K562 (cell line): ENCODE data around the gene PLA2G4D. TPM values are rescaled to one million over a fixed set of nuclear protein-coding genes. Genes with fewer than 3 reads are reported as not detected.

ENCODE experiments used
- ATAC-seq: fragments of 200-7000 bp; cut with Tn5 transposase; 3 replicates; pipeline ENCODE4 v1.9.1; 2020; ENCODE audit warnings: moderate library complexity
- BruUV-seq: library from RNA; stranded (reverse); fragments of 400-500 nt; replicated peaks from 2 replicates; lab custom pipeline; 2021; lab: Mats Ljungman, UMichigan
- CTCF ChIA-PET: fragments of 300-600 bp; formaldehyde crosslinking; extraction: SDS; loops from one replicate; lab custom pipeline; 2021; ENCODE audit warnings: low intra/inter-chr PET ratio; lab: Yijun Ruan, JAX
- POLR2A ChIA-PET: fragments of 300-600, 350-650 bp; sonication (Branson Sonifier 250); formaldehyde crosslinking; extraction: SDS; loops from one replicate; lab custom pipeline; 2021; ENCODE audit warnings: antibody characterized with exemption, inconsistent platforms; lab: Yijun Ruan, JAX
- DNase-seq, 4 experiments: peaks; one replicate each; pipeline versions ENCODE4 v3.0.0 to v3.0.0-alpha.2; 2011 to 2018; ENCODE audit warnings: low spot score in 3 of 4, mixed read lengths in 3 of 4; ENCODE audit errors: extremely low read depth in 1 of 4
- FAIRE-seq: peaks from 2 replicates; lab custom pipeline; 2011; peaks lifted over from hg19 to GRCh38; lab: Jason Lieb, UNC
- H2AFZ ChIP-seq: 2 replicates; pipeline ENCODE4 v1.6.0; 2011; ENCODE audit warnings: low read depth, low read length, control low read depth, inconsistent platforms
- H3K27ac ChIP-seq: fragments of 200-600 bp; 3 replicates; pipeline ENCODE4 v1.8.0; 2011; ENCODE audit warnings: low read depth, mild to moderate bottlenecking, control low read depth, inconsistent platforms, low read length, moderate library complexity, mixed read lengths; ENCODE audit errors: extremely low read depth
- H3K27me3 ChIP-seq, 2 experiments: fragments of 300-600 bp in 1 of 2; 2 replicates in 1 of 2; 3 replicates in 1 of 2; pipeline versions ENCODE4 v1.6.0 to v1.8.0; 2011; ENCODE audit warnings: inconsistent platforms in 2 of 2, low read length in 2 of 2, mild to moderate bottlenecking in 1 of 2, mixed read lengths in 1 of 2, moderate library complexity in 1 of 2; ENCODE audit not compliant: control insufficient read depth in 2 of 2, insufficient read depth in 2 of 2
- H3K36me3 ChIP-seq: fragments of 300-600 bp; 3 replicates; pipeline ENCODE4 v1.8.0; 2011; ENCODE audit warnings: mild to moderate bottlenecking, low read length, inconsistent platforms; ENCODE audit not compliant: control insufficient read depth, insufficient read depth
- H3K4me1 ChIP-seq, 2 experiments: fragments of 200-600 bp in 1 of 2; replicated peaks in 1 of 2; 2 replicates in 1 of 2; 3 replicates in 1 of 2; pipeline versions ENCODE4 v1.5.1 to v1.8.0; 2011; ENCODE audit warnings: inconsistent platforms in 2 of 2, low read length in 2 of 2, mild to moderate bottlenecking in 1 of 2, mixed read lengths in 1 of 2, moderate library complexity in 1 of 2; ENCODE audit not compliant: control insufficient read depth in 2 of 2, insufficient read depth in 2 of 2
- H3K4me2 ChIP-seq: 2 replicates; pipeline ENCODE4 v1.6.1; 2011; ENCODE audit warnings: low read length, control low read depth, inconsistent platforms, mixed read lengths; ENCODE audit not compliant: insufficient read depth
- H3K4me3 ChIP-seq: fragments of 200-600 bp; sonication (generic), shearing (Covaris generic); 2 replicates; pipeline ENCODE4 v1.5.1; 2016; ENCODE audit warnings: control low read depth, inconsistent platforms
- H3K79me2 ChIP-seq: fragments of 200-600 bp; 3 replicates; pipeline ENCODE4 v1.8.0; 2011; ENCODE audit warnings: low read length, inconsistent platforms; ENCODE audit not compliant: control insufficient read depth, insufficient read depth
- H3K9ac ChIP-seq, 2 experiments: 2 replicates each; pipeline versions ENCODE4 v1.6.0 to v1.6.1; 2011; ENCODE audit warnings: low read depth in 2 of 2, low read length in 2 of 2, control low read depth in 1 of 2, inconsistent platforms in 1 of 2, mild to moderate bottlenecking in 1 of 2, mixed read lengths in 1 of 2; ENCODE audit not compliant: insufficient read depth in 1 of 2
- H3K9me1 ChIP-seq: one replicate; pipeline ENCODE4 v1.6.0; 2011; ENCODE audit warnings: inconsistent platforms, mild to moderate bottlenecking, low read length, moderate library complexity; ENCODE audit not compliant: control insufficient read depth, insufficient read depth
- H3K9me3 ChIP-seq: replicated peaks from 2 replicates; pipeline ENCODE4 v1.5.1; 2011; ENCODE audit warnings: low read depth, low read length, inconsistent platforms; ENCODE audit not compliant: control insufficient read depth, insufficient read depth
- H4K20me1 ChIP-seq: replicated peaks from 2 replicates; pipeline ENCODE4 v1.6.1; 2011; ENCODE audit warnings: low read length, inconsistent platforms, mixed read lengths; ENCODE audit not compliant: control insufficient read depth, insufficient read depth
- PML ChIP-seq: IDR thresholded peaks from 2 replicates; pipeline ENCODE4 v1.6.1; 2012; ENCODE audit warnings: low read length, inconsistent platforms
- POLR2A ChIP-seq: fragments of 450-650 bp; conservative IDR thresholded peaks from 2 replicates; pipeline ENCODE4 v1.6.1; 2016
- SIX5 ChIP-seq, 2 experiments: IDR thresholded peaks; 2 replicates each; pipeline ENCODE4 v1.6.1; 2011; ENCODE audit warnings: low read length in 2 of 2, borderline replicate concordance in 1 of 2, low read depth in 1 of 2, mild to moderate bottlenecking in 1 of 2, moderate library complexity in 1 of 2; ENCODE audit not compliant: insufficient read depth in 1 of 2
- SRSF3 ChIP-seq: fragments of 200-400 bp; formaldehyde crosslinking; IDR thresholded peaks from 2 replicates; pipeline ENCODE4 v1.6.1; 2016; ENCODE audit warnings: mild to moderate bottlenecking, low read length, moderate library complexity; ENCODE audit not compliant: insufficient read depth
- XRCC4 ChIP-seq: IDR thresholded peaks from one replicate; pipeline ENCODE4 v1.6.1; 2011; ENCODE audit not compliant: insufficient read depth, insufficient read length; ENCODE audit errors: extremely low read depth
- ZNF217 ChIP-seq: sonication (generic); formaldehyde crosslinking; IDR thresholded peaks from 2 replicates; pipeline ENCODE4 v1.8.0; 2022; ENCODE audit warnings: mild to moderate bottlenecking, missing genetic modification reagents
- ZNF436 ChIP-seq: fragments of 250-450, 450-650 bp; sonication (Bioruptor Pico); formaldehyde crosslinking; IDR thresholded peaks from 2 replicates; pipeline ENCODE4 v1.7.0; 2020; ENCODE audit warnings: mild to moderate bottlenecking
- ZNF707 ChIP-seq: fragments of 250-450 bp; sonication (Bioruptor Pico); conservative IDR thresholded peaks from 2 replicates; pipeline ENCODE4 v1.8.0; 2022; ENCODE audit warnings: inconsistent platforms, mild to moderate bottlenecking, moderate library complexity
- WGBS: fragments of 100-300 bp; shearing (Covaris generic); methylation state at CpG from one replicate; pipeline ENCODE4 v1.1.6; 2016; ENCODE audit warnings: low coverage, mixed read lengths; ENCODE audit not compliant: insufficient coverage; ENCODE audit errors: missing lambda C conversion rate; 5-methylcytosine and 5-hydroxymethylcytosine counted together
- in situ Hi-C: fragments of 300-500 bp; cut with MboI; formaldehyde crosslinking; loops from 4 replicates; pipeline ENCODE4 v1.15.0; 2018; ENCODE audit warnings: inconsistent platforms, mixed read lengths
- intact Hi-C: fragments of 100-400 bp; cut with micrococcal nuclease; formaldehyde crosslinking; loops from 2 replicates; pipeline ENCODE4 v1.14.2; 2022
- polyA plus RNA-seq, 8 experiments: library from polyadenylated mRNA; depleted of rRNA in 4 of 8; stranded (reverse) in 5 of 8; unstranded in 3 of 8; fragments of >200 nt; fragmentation: Nextera tagmentation in 2 of 8; fragmentation: Illumina TruSeq in 1 of 8; extraction: Ambion mirVana in 2 of 8; extraction: Trizol in 1 of 8; gene quantifications; 2 replicates each; pipeline versions ENCODE4 v1.2.1 to v1.2.3, GENCODE V29; 2011 to 2014; ENCODE audit warnings: inconsistent platforms in 1 of 8, missing spikeins in 1 of 8
- total RNA-seq, 7 experiments: library from RNA; depleted of rRNA in 6 of 7; stranded (reverse); fragments of >200 nt in 6 of 7; fragmentation: Illumina TruSeq in 2 of 7; extraction: Trizol in 2 of 7; gene quantifications; 2 replicates each; pipeline versions ENCODE4 v1.2.1 to v1.2.3, GENCODE V29; 2011 to 2021; ENCODE audit warnings: low replicate concordance in 1 of 7
- TF ChIP-seq, protein P1 (sequence below): fragments of 250-450 bp; sonication (Bioruptor Pico); IDR thresholded peaks from 2 replicates; pipeline ENCODE4 v1.8.0; 2022; ENCODE audit warnings: moderate library complexity, mild to moderate bottlenecking, inconsistent platforms

Gene PLA2G4D
- total and polyA plus RNA-seq, 9 of the 15 experiments (the other 6 are each of a cell fraction or from before 2014, with no cell fraction given): 0.04 TPM; not detected in 8

DNA sequence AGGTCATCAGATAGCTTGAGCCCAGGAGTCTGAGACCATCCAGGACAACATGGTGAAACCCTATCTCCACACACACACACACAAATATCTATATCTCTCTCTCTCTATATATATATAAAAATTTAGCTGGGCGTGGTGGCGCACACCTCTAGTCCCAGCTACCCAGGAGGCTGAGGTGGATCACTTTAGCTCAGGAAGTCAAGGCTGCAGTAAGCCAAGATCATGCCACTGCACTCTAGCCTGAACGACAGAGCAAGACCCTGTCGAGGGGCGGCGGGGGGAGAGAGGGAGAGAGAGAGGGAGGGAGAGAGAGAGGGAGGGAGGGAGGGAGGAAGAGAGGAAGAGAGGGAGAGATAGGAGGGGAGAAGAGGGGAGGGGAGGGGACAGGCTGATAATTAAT, 34.1 kb upstream of the PLA2G4D start (continued):
- TF ChIP-seq, protein P1, sequence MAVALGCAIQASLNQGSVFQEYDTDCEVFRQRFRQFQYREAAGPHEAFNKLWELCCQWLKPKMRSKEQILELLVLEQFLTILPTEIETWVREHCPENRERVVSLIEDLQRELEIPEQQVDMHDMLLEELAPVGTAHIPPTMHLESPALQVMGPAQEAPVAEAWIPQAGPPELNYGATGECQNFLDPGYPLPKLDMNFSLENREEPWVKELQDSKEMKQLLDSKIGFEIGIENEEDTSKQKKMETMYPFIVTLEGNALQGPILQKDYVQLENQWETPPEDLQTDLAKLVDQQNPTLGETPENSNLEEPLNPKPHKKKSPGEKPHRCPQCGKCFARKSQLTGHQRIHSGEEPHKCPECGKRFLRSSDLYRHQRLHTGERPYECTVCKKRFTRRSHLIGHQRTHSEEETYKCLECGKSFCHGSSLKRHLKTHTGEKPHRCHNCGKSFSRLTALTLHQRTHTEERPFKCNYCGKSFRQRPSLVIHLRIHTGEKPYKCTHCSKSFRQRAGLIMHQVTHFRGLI (CRISPR knock-in tag): no peak

DNA sequence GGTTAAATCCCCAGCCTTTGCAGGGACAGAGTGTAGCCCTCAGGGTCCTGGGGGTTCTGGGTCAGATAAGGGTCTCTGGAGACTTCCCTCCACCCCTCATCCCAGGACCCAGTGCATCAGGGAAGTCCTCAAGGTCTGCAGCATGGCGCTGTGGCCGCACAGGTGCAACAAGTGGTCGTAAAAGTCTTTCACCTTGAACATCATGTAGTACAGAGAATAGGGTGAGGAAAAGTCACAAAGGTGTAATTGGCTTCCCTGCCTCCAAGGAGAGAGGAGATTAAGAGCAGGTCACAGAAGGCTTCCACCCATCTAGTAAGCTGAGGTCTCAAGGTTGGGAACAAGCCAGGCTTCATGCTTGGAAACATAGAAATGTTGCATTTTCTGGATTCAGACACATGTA, 29.2 kb upstream of the PLA2G4D start:
- H3K27ac ChIP-seq: no peak overlapping the region

More for the DNA sequence above, 29.2 kb upstream of the PLA2G4D start:
- BruUV-seq: no TSS peak
- no peak overlapping the region for H2AFZ ChIP-seq
- no peaks in the 10 kb centered on the region for H3K36me3 ChIP-seq
- intact Hi-C loops: no loop called here
- no peaks in the 10 kb centered on the region for H3K4me1 ChIP-seq
- peaks cover 17 to 44% of the 10 kb centered on the region in 2 experiments; a peak in 4 of 5 replicates for H3K27me3 ChIP-seq
- H3K4me3 ChIP-seq: no peak overlapping the region
- FAIRE-seq (no peak), DNase-seq (no peak), ATAC-seq (no peak)
- no peak overlapping the region for H3K9ac ChIP-seq
- 0 out of 2 replicates have a peak, but pooled peaks cover 2% of the 10 kb centered on the region for H4K20me1 ChIP-seq
- H3K4me2 ChIP-seq: no peak overlapping the region
- 3% methylated on average over 3 of the region's 3 CpGs for WGBS
- no peaks in the 10 kb centered on the region for H3K9me1 ChIP-seq
- POLR2A ChIA-PET: interaction anchor here (1.1 kb wide), 1 partner anchor 125 kb away, joined by 3 read pairs; no protein-coding TSS in a partner anchor
- CTCF ChIA-PET: interaction anchor here (1.2 kb wide), 1 partner anchor 13 kb away, joined by 5 read pairs; no protein-coding TSS in a partner anchor
- TF ChIP-seq ZNF436 (no peak), PML (no peak), SRSF3 (no peak), SIX5 (IDR thresholded peaks at IDR 0.05; ENCODE audit: borderline replicate concordance in 1 of 2, insufficient read depth in 1 of 2, low read depth in 1 of 2, low read length in 2 of 2) (no peak), ZNF707 (no peak), POLR2A (no peak), ZNF217 (CRISPR knock-in tag) (no peak), XRCC4 (no peak)
- H3K79me2 ChIP-seq: no peaks in the 10 kb centered on the region
- H3K9me3 ChIP-seq: no peaks in the 10 kb centered on the region
- in situ Hi-C loops: no loop called here
